NK-92 (cell line): Measurements from ENCODE around the gene AFTPH.

Experiments used
- DNase-seq: peaks from one replicate; lab custom pipeline; 2025; ENCODE audit not compliant: unreplicated experiment; lab: John Stamatoyannopoulos, UW

The AFTPH gene

GRCh38 chr2:64629875-64630274, 105.7 kb downstream of the AFTPH start:
- no peak for DNase-seq

GRCh38 chr2:64630752-64631151, 106.6 kb downstream of the AFTPH start:
- DNase-seq, result no peak

- DNase-seq, result no peak
These were observed 107.6 kb downstream of the AFTPH start for GRCh38 chr2:64631771-64632170.

GRCh38 chr2:64632835-64633819, 109.0 kb downstream of the AFTPH start:
- DNase-seq, result no peak

- no peak for DNase-seq
These were observed 110.5 kb downstream of the AFTPH start for GRCh38 chr2:64634345-64635267.

- DNase-seq, result no peak
These were observed 112.1 kb downstream of the AFTPH start for GRCh38 chr2:64635976-64636911.

- DNase-seq, result no peak
These were observed 113.0 kb downstream of the AFTPH start for GRCh38 chr2:64637000-64637635.

GRCh38 chr2:64637931-64638330, 113.8 kb downstream of the AFTPH start:
- DNase-seq, result no peak

GRCh38 chr2:64638502-64639120, 114.5 kb downstream of the AFTPH start:
- DNase-seq, result no peak

GRCh38 chr2:64639691-64640090, 115.6 kb downstream of the AFTPH start:
- DNase-seq, result no peak

GRCh38 chr2:64640153-64641044, 116.3 kb downstream of the AFTPH start:
- DNase-seq, result no peak

- DNase-seq, result no peak
These were observed 117.5 kb downstream of the AFTPH start for GRCh38 chr2:64641599-64641998.
